ENCODE measurements around the gene DUSP28. TPM values are rescaled to one million over a fixed set of nuclear protein-coding genes. Genes with fewer than 3 reads are reported as not detected.

DUSP28 gene
- total and polyA plus RNA-seq, 10 of the 15 experiments (the other 5 are each of a cell fraction or from before 2014, with no cell fraction given): 2.5 to 12.5 (median 6.4) TPM

DNA sequence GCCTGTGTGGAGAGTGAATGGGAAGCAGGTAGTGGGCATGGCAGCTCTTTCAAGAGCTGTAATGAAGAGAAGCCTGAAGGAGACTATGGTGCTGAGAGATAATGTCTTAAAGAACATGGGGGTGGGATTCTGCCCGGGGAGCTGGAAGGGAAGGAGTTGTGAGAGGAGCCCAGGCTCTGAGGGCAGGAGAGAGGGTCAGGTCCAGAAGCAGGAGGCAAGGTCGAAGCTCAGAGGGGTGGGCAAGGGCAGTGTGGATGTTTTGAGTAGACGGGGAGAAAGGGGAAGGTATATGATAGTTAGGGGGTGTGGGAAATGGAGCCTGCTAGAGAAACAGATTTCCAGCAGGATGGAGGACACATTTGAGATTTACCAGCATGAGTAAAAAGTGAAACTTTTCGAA lies 28.5 kb downstream of the DUSP28 start:
- ChIA-PET POLR2A (interaction anchor here (3.0 to 6.7 kb wide), 2 partner anchors 25 to 75 kb away, joined by 9 to 233 read pairs; partner anchors contain the start of gene DUSP28), RAD21 (ENCODE audit: unreplicated experiment) (interaction anchor here (6.2 to 10.9 kb wide), 2 partner anchors 27 to 74 kb away, joined by 49 to 206 read pairs; partner anchors contain the start of genes ANKMY1 and DUSP28), SMC1A (ENCODE audit: uncharacterized antibody, unreplicated experiment) (interaction anchor here (0.6 to 6.4 kb wide), 3 partner anchors 27 to 653 kb away, joined by 3 to 124 read pairs (median 13); partner anchors contain the start of genes ANKMY1 and DUSP28), CTCF (interaction anchor here (1.1 to 11.9 kb wide), 6 partner anchors 9 to 75 kb away, joined by 3 to 196 read pairs (median 6); partner anchors contain the start of genes ANKMY1 and DUSP28)
- DNase-seq (ENCODE audit: low read depth, low spot score): no peak
- Histone ChIP-seq H3K27me3 (replicated peaks in 1 of 2; ENCODE audit: control insufficient read depth in 2 of 2, insufficient read depth in 2 of 2, low read length in 1 of 2) (no peaks in the 10 kb centered on the region), H3K36me3 (ENCODE audit: control insufficient read depth in 2 of 2, insufficient read depth in 2 of 2, low read length in 1 of 2) (peaks cover 2 to 5% of the 10 kb centered on the region in 2 experiments; a peak in 3 of 4 replicates), H2AFZ (ENCODE audit: control insufficient read depth, low read depth, low read length) (no peak overlapping the region), H3K4me2 (ENCODE audit: control insufficient read depth, insufficient read depth) (peak overlapping the region; percentile 56), H3K4me3 (no peak overlapping the region), H3K27ac (ENCODE audit: control insufficient read depth, insufficient read depth) (no peak overlapping the region), H3K9me3 (replicated peaks; ENCODE audit: control insufficient read depth, insufficient read depth, low read length) (no peaks in the 10 kb centered on the region; the same call in 2 of the 3 replicates), H3K4me1 (ENCODE audit: control insufficient read depth, insufficient read depth, low read length) (peaks cover 27% of the 10 kb centered on the region), H3K9ac (ENCODE audit: control insufficient read depth, insufficient read depth, low read length) (peak overlapping the region; percentile 84; the same call in 1 of the 2 replicates), H3K79me2 (ENCODE audit: control insufficient read depth, insufficient read depth, low read length) (peaks cover 40% of the 10 kb centered on the region), H4K20me1 (ENCODE audit: control insufficient read depth, insufficient read depth) (no peaks in the 10 kb centered on the region; the same call in 1 of the 2 replicates)
- in situ Hi-C loops (cut with MboI): no loop called here
- no peak for ATAC-seq
- TF ChIP-seq NR2C2 (IDR thresholded peaks at IDR 0.05; ENCODE audit: borderline replicate concordance, control insufficient read depth, insufficient read length, low read depth) (no peak), HDAC6 (IDR thresholded peaks at IDR 0.05; ENCODE audit: unreplicated experiment) (no peak)
- TF ChIP-seq, protein P1, sequence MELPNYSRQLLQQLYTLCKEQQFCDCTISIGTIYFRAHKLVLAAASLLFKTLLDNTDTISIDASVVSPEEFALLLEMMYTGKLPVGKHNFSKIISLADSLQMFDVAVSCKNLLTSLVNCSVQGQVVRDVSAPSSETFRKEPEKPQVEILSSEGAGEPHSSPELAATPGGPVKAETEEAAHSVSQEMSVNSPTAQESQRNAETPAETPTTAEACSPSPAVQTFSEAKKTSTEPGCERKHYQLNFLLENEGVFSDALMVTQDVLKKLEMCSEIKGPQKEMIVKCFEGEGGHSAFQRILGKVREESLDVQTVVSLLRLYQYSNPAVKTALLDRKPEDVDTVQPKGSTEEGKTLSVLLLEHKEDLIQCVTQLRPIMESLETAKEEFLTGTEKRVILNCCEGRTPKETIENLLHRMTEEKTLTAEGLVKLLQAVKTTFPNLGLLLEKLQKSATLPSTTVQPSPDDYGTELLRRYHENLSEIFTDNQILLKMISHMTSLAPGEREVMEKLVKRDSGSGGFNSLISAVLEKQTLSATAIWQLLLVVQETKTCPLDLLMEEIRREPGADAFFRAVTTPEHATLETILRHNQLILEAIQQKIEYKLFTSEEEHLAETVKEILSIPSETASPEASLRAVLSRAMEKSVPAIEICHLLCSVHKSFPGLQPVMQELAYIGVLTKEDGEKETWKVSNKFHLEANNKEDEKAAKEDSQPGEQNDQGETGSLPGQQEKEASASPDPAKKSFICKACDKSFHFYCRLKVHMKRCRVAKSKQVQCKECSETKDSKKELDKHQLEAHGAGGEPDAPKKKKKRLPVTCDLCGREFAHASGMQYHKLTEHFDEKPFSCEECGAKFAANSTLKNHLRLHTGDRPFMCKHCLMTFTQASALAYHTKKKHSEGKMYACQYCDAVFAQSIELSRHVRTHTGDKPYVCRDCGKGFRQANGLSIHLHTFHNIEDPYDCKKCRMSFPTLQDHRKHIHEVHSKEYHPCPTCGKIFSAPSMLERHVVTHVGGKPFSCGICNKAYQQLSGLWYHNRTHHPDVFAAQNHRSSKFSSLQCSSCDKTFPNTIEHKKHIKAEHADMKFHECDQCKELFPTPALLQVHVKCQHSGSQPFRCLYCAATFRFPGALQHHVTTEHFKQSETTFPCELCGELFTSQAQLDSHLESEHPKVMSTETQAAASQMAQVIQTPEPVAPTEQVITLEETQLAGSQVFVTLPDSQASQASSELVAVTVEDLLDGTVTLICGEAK (IDR thresholded peaks at IDR 0.05; ENCODE audit: borderline replicate concordance): no peak
- WGBS (ENCODE audit: insufficient coverage, insufficient replicate concordance, low lambda C conversion rate, missing lambda C conversion rate): 59% methylated on average over 4 of the region's 4 CpGs
- BruUV-seq (replicated peaks): no TSS peak
- FAIRE-seq: no peak
- intact Hi-C loops (cut with micrococcal nuclease; ENCODE audit: unreplicated experiment): no loop called here
